Activated CD4-positive, CD25-positive, alpha-beta regulatory T cell (primary cell): ENCODE results near the gene TLR8.
"Not testable (repeated sequence)": the region's sequence is repeated elsewhere in the genome, so short reads cannot be mapped to it uniquely, and the experiment has no call there.

ENCODE experiments used
- DNase-seq, 4 experiments: peaks; one replicate each; lab custom pipeline; 2025; lab: John Stamatoyannopoulos, UW

The TLR8 gene

DNA sequence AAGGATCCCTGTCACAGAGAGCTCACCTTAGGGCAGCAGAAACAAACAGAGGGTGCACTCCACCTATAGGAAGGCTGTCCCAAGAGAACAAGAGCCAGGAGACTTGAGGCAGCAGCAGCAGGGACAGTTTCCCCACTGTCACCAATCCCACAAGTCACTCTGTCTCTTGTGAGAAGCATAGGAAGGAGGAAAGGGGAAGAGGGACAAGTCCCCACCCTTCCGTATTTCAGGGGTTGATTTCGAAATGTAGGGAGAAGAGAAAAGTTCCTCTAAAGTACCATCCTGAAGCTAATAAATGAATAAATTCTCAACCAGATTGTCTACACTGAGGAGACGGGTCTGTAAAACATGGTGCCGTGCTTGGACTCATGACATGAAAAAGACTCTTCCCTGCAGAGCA lies 9.5 kb upstream of the TLR8 start:
- DNase-seq: no peak

- no peak for DNase-seq
These were observed 8.3 kb upstream of the TLR8 start for GRCh38 chrX:12898073-12898472.

DNA sequence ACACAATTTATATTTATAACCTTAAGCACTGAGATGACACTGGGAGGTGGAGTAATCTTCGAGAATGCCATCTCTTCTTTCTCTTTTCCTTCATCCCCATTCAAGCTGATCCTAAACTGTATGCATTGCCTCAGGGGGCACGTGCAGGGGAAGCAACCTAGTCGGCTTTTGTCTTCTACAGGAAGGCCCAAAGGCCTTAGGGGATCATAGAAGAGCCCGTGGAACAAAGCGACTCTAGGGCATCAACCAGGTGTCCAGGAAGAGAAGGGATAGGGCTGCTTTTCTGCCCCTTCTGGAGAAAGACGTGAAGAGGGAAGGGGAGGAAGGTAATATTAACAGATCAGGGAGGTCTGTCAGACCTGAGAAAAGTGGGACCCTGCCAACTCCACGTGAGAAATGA lies 6.9 kb upstream of the TLR8 start:
- no peak for DNase-seq

DNA sequence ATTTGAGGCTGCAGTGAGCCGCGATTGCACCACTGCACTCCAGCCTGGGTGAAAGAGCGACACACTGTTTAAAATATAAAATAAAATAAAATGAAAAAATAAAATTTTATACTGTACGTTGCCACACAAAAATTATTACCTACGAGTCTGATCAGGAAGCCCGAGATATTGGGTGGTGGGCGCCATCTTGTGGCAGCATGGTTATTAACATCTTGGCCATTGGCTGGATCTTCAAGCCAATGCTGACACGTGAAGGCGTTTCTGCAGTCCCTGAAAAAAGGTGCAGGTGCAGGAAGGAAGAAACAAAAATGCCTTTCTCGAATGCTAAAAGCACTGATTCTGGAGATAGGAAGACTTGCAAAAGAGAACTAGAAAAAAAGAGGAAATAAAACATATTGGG lies 4.9 kb upstream of the TLR8 start:
- DNase-seq: peak; percentile 21 to 28 (median 24)

- DNase-seq: no peak
These were observed 2.8 kb upstream of the TLR8 start for GRCh38 chrX:12903646-12904045.

DNA sequence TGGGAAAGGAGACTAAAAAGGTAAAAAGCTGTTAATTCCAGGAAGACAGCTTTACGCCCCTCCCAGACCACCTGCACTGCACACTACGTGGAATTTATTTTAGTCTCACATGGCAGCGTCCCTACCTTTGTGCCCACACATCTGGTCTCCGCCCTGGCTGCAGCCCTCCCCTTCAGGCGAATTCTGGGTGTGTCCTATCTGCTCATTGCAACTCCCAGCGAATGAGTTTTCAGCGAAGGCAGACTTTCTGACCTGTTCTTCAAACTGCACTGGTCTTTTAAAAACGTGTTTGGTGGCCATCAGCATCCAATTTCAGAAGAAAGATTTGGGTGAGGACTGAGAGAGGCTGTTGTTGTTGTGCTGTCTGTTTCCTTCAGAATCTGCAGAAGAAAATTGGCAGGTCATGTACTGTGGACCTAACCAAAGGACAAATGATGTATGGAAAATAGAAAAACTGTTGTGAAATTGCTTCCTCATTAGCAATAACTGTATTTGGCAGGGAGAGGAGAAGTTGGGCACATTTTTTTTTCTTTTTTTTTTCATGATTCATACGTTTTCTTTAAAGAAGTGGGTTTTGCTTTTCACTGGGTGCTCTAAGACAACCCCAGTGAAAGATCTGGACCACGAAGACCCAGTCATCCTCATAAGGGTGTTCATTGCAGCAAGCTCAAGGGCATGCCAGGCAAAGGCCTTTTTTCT lies 4.2 kb downstream of the TLR8 start:
- DNase-seq: no peak

GRCh38 chrX:12911122-12911470 lies 4.7 kb downstream of the TLR8 start:
- DNase-seq: no peak

DNA sequence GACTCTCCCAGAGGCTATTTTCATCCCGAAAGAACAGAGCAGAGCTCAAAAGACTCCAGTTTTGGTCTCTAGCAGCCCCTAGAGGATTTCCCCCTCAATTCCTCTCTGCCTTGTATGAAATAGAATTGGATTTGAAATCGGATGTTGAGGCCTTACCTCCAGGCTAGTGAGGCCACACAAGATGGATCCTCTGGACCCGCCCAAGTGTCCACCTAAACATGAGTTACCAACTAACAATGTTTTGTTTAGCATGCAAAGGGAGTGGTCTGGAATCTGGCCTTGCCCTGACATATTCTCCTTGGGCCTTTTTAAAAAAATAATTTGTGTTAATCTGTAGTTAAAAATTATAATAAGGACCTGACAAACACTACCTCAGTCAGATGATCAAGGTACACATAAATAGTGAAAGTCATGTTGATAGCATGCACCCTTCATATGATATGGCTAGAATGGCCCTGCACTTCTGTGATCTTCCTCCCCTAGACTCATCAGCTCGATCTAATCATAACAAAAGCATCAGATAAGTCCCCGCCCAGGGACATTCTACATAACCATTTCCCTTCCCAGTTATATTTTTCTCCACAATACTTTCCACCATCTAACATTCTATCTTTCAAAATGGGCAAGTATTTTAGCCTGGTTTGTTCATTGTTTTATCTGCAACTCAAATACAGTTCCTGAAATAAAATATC lies 6.5 kb downstream of the TLR8 start:
- no peak for DNase-seq

GRCh38 chrX:12917753-12918152 lies 11.3 kb downstream of the TLR8 start:
- DNase-seq: no peak

DNA sequence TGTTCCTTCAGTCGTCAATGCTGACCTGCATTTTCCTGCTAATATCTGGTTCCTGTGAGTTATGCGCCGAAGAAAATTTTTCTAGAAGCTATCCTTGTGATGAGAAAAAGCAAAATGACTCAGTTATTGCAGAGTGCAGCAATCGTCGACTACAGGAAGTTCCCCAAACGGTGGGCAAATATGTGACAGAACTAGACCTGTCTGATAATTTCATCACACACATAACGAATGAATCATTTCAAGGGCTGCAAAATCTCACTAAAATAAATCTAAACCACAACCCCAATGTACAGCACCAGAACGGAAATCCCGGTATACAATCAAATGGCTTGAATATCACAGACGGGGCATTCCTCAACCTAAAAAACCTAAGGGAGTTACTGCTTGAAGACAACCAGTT lies 12.6 kb downstream of the TLR8 start:
- no peak for DNase-seq

- DNase-seq: no peak
These were observed 13.2 kb downstream of the TLR8 start for GRCh38 chrX:12919620-12920019.

DNA sequence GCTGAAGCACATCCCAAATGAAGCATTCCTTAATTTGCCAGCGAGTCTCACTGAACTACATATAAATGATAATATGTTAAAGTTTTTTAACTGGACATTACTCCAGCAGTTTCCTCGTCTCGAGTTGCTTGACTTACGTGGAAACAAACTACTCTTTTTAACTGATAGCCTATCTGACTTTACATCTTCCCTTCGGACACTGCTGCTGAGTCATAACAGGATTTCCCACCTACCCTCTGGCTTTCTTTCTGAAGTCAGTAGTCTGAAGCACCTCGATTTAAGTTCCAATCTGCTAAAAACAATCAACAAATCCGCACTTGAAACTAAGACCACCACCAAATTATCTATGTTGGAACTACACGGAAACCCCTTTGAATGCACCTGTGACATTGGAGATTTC lies 14.6 kb downstream of the TLR8 start:
- DNase-seq: no peak

GRCh38 chrX:12921886-12922598 lies 15.6 kb downstream of the TLR8 start:
- DNase-seq: no peak

- DNase-seq: no peak
These were observed 16.1 kb downstream of the TLR8 start for GRCh38 chrX:12922599-12922919.

GRCh38 chrX:12929701-12930100 lies 23.3 kb downstream of the TLR8 start:
- DNase-seq: no peak

DNA sequence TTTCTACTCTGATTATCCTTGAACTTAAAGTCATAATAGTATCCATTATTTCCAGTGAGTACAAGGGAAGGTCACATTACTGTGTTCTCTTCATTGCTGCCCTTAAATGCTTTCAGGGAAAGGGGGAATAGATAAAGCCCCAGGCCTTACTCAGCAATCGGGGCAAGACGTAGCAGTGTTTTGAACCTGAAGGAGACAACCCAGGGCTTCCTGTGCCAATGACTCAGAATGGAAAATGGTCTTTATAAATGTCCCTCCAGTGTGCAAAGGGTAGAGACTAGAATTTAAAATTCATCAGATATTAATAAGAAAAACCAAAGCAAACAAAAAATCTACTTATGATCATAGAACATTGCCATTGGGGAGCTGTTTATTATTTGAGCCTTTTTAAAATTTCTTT lies 23.7 kb downstream of the TLR8 start:
- no peak for DNase-seq

DNA sequence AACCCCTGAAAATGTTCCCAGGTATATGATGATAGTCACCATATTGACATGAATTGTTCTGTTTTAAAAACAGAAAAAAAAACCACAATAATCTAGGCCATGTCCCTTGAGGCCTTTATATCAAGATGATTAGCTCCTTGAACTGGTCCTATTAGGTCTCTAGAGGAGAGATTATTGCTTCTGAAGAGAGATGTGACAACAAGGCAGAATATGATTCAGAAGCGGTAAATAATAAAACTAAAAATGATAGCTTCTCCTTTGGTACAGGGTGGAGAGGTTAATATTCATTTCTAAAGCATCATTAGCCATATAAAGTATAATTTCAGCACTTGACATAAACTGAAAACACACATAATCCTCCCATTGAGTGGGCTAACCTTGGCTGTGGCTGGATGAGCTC lies 25.8 kb downstream of the TLR8 start:
- DNase-seq: no peak

DNA sequence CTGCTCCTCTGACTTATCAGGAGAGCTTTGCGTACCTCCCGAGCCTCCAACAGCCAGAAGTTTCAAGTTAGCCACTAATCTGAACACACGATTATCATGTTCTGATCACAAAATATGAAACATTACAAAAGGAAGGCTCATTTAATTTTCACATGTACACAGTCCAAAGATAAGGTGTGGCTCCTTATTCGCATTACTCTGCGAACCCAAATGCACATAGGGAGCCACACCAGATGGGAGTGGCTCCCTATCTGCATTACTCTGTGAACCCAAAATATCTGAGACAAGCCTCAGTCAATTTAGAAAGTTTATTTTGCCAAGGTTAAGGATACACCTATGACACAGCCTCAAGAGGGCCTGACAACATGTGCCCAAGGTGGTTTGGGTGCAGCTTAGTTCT lies 28.4 kb downstream of the TLR8 start:
- no peak for DNase-seq

DNA sequence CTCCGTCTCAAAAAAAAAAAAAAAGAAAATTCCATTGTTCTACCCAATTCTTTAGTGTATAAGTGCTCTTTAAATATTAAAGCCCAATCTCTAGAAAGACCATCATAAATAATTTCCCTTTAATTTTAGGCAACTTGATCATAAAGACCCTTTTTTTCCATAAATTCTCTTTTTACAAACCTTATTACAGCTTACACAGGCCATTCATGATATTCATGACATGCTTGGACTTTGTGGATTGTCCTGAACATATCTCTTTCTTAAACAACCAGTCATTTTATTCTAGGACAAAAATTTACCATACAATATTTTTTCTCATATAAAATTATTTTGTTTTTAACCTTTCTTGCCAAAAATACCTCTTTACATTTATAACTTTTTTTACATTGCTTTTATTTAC lies 30.5 kb downstream of the TLR8 start:
- DNase-seq: no peak

DNA sequence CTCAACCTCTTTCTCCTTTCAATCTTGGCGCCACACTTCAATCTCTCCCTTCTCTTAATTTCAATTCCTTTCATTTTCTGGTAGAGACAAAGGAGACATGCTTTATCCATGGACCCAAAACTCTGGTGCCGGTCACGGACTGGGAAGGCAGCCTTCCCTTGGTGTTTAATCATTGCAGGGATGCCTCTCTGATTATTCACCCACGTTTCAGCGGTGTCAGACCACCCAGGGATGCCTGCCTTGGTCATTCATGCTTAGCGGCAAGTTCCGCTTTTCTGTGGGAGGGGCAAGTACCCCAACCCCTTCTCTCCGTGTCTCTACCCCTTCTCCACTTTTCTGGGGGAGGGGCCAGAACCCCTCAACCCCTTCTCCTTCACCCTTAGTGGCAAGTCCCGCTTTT lies 34.1 kb downstream of the TLR8 start:
- DNase-seq: not testable (repeated sequence)

DNA sequence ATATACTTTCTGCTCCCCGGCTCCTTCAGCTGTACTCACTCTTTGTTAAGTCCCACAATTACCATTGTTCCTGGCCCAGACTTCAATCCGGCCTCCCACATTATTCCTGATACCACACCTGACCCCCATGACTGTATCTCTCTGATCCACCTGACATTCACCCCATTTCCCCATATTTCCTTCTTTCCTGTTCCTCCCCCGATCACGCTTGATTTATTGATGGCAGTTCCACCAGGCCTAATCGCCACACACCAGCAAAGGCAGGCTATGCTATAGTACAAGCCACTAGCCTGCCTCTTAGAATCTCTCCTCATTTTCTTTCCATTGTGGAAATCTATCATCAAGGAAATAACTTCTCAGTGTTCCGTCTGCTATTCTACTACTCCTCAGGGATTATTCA lies 37.2 kb downstream of the TLR8 start:
- DNase-seq: not testable (repeated sequence)

GRCh38 chrX:12944452-12944851 lies 38.0 kb downstream of the TLR8 start:
- not testable (repeated sequence) for DNase-seq

DNA sequence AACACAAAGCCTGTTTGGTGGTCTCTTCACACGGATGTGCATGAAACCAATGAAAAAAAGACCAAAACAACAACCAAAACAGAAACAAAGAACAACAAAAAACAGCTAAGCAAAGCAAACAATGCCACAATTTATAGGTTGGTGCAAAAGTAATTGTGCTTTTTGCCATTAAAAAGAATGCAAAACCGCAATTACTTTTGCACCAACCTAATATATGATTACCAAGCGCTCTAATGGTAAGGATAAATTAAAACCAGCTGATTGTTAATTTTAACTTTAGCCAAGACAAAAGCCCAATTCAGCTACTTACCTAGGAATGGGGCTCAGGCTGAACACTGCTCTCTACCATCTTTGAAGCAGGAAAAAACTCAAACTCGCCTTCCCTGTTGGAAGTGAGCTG lies 39.1 kb downstream of the TLR8 start:
- DNase-seq: no peak

DNA sequence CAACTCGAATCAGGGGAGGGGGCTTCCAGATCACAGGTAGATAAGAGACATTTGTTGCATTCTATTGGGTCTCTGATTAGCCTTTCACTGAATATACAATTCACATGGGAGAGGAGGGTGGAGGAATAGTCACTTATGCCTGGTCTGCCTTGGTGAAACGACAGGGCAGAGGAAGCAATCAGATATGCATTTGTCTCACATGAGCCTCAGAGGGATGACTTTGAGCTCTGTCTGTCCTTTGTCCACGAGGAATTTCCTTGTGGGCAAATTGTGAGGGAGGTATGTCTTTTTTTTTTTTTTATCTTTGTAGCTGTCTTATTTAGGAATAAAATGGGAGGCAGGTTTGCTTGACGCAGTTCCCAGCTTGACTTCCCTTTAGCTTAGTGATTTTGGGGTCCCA lies 40.0 kb downstream of the TLR8 start:
- DNase-seq: no peak
